Mesodermal cell (in vitro differentiated cells): Measurements from ENCODE around the gene POLR1B.
"Not testable (repeated sequence)": the region's sequence is repeated elsewhere in the genome, so short reads cannot be mapped to it uniquely, and the experiment has no call there.

Source experiments
- H3K27ac ChIP-seq: 2 replicates; pipeline ENCODE4 v1.7.0; 2013; ENCODE audit warnings: mild to moderate bottlenecking, low read depth, low read length, moderate library complexity; ENCODE audit not compliant: severe bottlenecking
- H3K36me3 ChIP-seq: 2 replicates; pipeline ENCODE4 v1.7.1; 2013; ENCODE audit warnings: mild to moderate bottlenecking, low read length, moderate library complexity; ENCODE audit not compliant: control insufficient read depth, insufficient read depth
- H3K4me1 ChIP-seq: one replicate; pipeline ENCODE4 v1.7.1; 2013; ENCODE audit warnings: mild to moderate bottlenecking, low read length; ENCODE audit not compliant: insufficient read depth, control insufficient read depth, poor library complexity, severe bottlenecking
- H3K4me3 ChIP-seq: 2 replicates; pipeline ENCODE4 v1.7.0; 2013; ENCODE audit warnings: low read length, control low read depth, mild to moderate bottlenecking; ENCODE audit not compliant: insufficient read depth, poor library complexity, severe bottlenecking; ENCODE audit errors: extremely low read depth
- H3K9me3 ChIP-seq: 2 replicates; pipeline ENCODE4 v1.7.1; 2013; ENCODE audit warnings: mild to moderate bottlenecking, low read length, moderate library complexity; ENCODE audit not compliant: control insufficient read depth
- WGBS, 2 experiments: methylation state at CpG; one replicate each; pipeline ENCODE4 v1.1.5; 2013; ENCODE audit warnings: missing lambda C conversion rate in 2 of 2; ENCODE audit not compliant: insufficient coverage in 2 of 2; 5-methylcytosine and 5-hydroxymethylcytosine counted together

POLR1B gene

GRCh38 chr2:112602917-112603316, 60.7 kb downstream of the POLR1B start:
- WGBS, 2 experiments = 95% methylated on average over 2 of the region's 3 CpGs; no CpG with 5 or more reads in 1 of the 2 experiments
- no peak overlapping the region for H3K4me3 ChIP-seq
- H3K27ac ChIP-seq = no peak overlapping the region
- H3K4me1 ChIP-seq = no peaks in the 10 kb centered on the region
- no peaks in the 10 kb centered on the region for H3K36me3 ChIP-seq
- no peaks in the 10 kb centered on the region for H3K9me3 ChIP-seq

GRCh38 chr2:112603731-112604130, 61.5 kb downstream of the POLR1B start:
- H3K4me1 ChIP-seq = no peaks in the 10 kb centered on the region
- WGBS, 2 experiments = 77 to 100% methylated on average over 2 of the region's 2 CpGs
- H3K36me3 ChIP-seq = no peaks in the 10 kb centered on the region
- no peak overlapping the region for H3K27ac ChIP-seq
- H3K9me3 ChIP-seq = no peaks in the 10 kb centered on the region
- H3K4me3 ChIP-seq = no peak overlapping the region

GRCh38 chr2:112604952-112605351, 62.7 kb downstream of the POLR1B start:
- no peaks in the 10 kb centered on the region for H3K4me1 ChIP-seq
- H3K36me3 ChIP-seq = no peaks in the 10 kb centered on the region
- 88 to 90% methylated on average over 3 to 4 of the region's 4 CpGs for WGBS, 2 experiments
- no peak overlapping the region for H3K27ac ChIP-seq
- H3K4me3 ChIP-seq = no peak overlapping the region
- no peaks in the 10 kb centered on the region for H3K9me3 ChIP-seq

GRCh38 chr2:112605926-112606325, 63.7 kb downstream of the POLR1B start:
- 84 to 88% methylated on average over 4 to 5 of the region's 5 CpGs for WGBS, 2 experiments
- H3K9me3 ChIP-seq = no peaks in the 10 kb centered on the region
- no peaks in the 10 kb centered on the region for H3K36me3 ChIP-seq
- H3K4me1 ChIP-seq = no peaks in the 10 kb centered on the region
- no peak overlapping the region for H3K4me3 ChIP-seq
- H3K27ac ChIP-seq = no peak overlapping the region

GRCh38 chr2:112606547-112606946, 64.3 kb downstream of the POLR1B start:
- WGBS, 2 experiments = 91 to 96% methylated on average over 3 to 4 of the region's 4 CpGs
- H3K27ac ChIP-seq = no peak overlapping the region
- no peaks in the 10 kb centered on the region for H3K36me3 ChIP-seq
- no peaks in the 10 kb centered on the region for H3K9me3 ChIP-seq
- no peaks in the 10 kb centered on the region for H3K4me1 ChIP-seq
- no peak overlapping the region for H3K4me3 ChIP-seq

- Histone ChIP-seq H3K4me3 (no peak overlapping the region), H3K27ac (no peak overlapping the region), H3K4me1 (no peaks in the 10 kb centered on the region), H3K36me3 (no peaks in the 10 kb centered on the region), H3K9me3 (no peaks in the 10 kb centered on the region)
- 87 to 90% methylated on average over 5 of the region's 8 CpGs for WGBS, 2 experiments
Observed at GRCh38 chr2:112607680-112608438, 65.6 kb downstream of the POLR1B start.

- H3K4me1 ChIP-seq, H3K36me3 ChIP-seq, H3K4me3 ChIP-seq, H3K27ac ChIP-seq, H3K9me3 ChIP-seq: not testable (repeated sequence)
- WGBS, 2 experiments = 94 to 95% methylated on average over 3 to 4 of the region's 4 CpGs
Observed at GRCh38 chr2:112609320-112609719, 67.1 kb downstream of the POLR1B start.

- WGBS, 2 experiments = no CpG with 5 or more reads among the region's 1 CpG
Observed at GRCh38 chr2:112612283-112612682, 70.0 kb downstream of the POLR1B start.

GRCh38 chr2:112614201-112614840, 72.1 kb downstream of the POLR1B start:
- H3K27ac ChIP-seq = no peak overlapping the region
- WGBS, 2 experiments = 44 to 57% methylated on average over 8 of the region's 13 CpGs
- H3K36me3 ChIP-seq = no peaks in the 10 kb centered on the region
- H3K4me1 ChIP-seq = no peaks in the 10 kb centered on the region
- no peaks in the 10 kb centered on the region for H3K9me3 ChIP-seq
- H3K4me3 ChIP-seq = no peak overlapping the region

More at GRCh38 chr2:112612283-112612682, 70.0 kb downstream of the POLR1B start:
- not testable (repeated sequence) for H3K4me3 ChIP-seq, H3K27ac ChIP-seq, H3K36me3 ChIP-seq, H3K4me1 ChIP-seq, H3K9me3 ChIP-seq

- no peak overlapping the region for H3K4me3 ChIP-seq
- H3K36me3 ChIP-seq = no peaks in the 10 kb centered on the region
- H3K27ac ChIP-seq = no peak overlapping the region
- 93 to 97% methylated on average over 8 of the region's 8 CpGs for WGBS, 2 experiments
- H3K4me1 ChIP-seq = no peaks in the 10 kb centered on the region
- H3K9me3 ChIP-seq = no peaks in the 10 kb centered on the region
Observed at GRCh38 chr2:112615051-112615450, 72.8 kb downstream of the POLR1B start.

GRCh38 chr2:112615798-112616197, 73.5 kb downstream of the POLR1B start:
- H3K4me3 ChIP-seq, H3K9me3 ChIP-seq, H3K4me1 ChIP-seq, H3K36me3 ChIP-seq, H3K27ac ChIP-seq: not testable (repeated sequence)
- WGBS, 2 experiments = 100% methylated on average over 1 to 2 of the region's 2 CpGs
